Measurements from ENCODE around the gene RAMP2. TPM values are rescaled to one million over a fixed set of nuclear protein-coding genes. Genes with fewer than 3 reads are reported as not detected.
"Not testable (repeated sequence)": the region's sequence is repeated elsewhere in the genome, so short reads cannot be mapped to it uniquely, and the experiment has no call there.

The RAMP2 gene
- total RNA-seq, 1 donor from 2014 or later, result 14.3 TPM

DNA sequence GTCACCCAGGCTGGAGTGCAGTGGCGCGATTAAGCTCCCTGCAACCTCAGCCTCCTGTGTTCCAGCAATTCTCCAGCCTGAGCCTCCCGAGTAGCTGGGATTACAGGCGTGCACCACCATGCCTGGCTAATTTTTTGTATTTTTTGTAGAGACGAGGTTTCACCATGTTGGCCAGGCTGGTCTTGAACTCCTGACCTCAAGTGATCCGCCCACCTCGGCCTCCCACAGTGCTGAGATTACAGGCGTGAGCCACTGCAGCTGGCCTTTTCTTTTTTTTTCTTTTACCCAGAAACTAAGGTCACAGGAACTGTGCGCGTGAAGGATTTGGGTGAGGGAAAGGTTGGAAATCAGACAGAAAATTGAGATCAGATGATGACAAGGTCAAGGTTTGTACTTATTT is 8.9 kb downstream of the RAMP2 start:
- not testable (repeated sequence) for DNase-seq

DNA sequence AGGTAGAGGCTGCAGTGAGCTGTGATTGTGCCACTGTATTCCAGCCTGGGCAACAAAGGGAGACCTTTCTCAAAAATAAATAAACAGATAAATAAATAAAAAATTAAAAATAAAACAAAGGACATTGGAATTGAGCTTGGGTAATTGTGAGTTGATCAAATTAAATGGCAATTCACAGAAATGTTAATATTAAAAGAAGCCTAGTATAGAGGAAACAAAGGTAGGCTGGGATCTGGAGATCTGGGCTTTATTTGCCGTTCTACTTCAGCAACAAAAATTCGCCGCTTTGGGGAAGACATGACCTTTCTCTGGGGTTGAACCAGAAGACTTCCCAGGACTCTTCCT is 11.9 kb downstream of the RAMP2 start:
- no peak for DNase-seq

DNA sequence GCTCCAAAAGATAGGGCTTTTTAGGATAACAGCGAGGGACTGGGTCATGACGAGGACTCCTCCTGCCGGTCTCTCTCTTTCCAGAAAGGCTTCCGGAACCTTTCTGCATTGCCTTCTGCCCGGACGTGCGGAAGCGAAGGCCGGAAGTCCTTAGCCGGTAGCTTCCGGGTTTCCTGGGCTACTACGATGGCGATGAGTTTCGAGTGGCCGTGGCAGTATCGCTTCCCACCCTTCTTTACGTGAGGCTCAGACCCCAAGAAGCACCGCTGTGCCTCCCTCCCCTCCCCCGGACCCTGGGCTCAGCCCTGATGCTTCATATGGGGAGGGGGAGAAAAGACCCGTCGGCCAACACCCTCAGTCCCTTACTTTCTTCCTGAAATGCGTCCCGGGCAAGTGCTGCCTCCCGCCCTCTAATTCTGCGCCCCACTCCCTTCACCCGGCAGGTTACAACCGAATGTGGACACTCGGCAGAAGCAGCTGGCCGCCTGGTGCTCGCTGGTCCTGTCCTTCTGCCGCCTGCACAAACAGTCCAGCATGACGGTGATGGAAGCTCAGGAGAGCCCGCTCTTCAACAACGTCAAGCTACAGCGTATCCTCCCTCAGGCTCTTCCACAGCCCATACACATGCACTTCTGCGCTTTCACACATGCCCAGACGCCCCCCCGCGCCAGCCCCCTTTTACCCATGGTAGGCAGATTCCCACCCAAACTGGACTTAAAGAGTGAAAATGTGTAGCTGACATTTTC is 12.4 kb downstream of the RAMP2 start, which contains the start of gene VPS25:
Gene VPS25 (plus strand): TSS at position 160 of the 746 bp plus-strand sequence. CDS start 27 bp downstream, at position 187.
- peak; percentile 74 for DNase-seq

DNA sequence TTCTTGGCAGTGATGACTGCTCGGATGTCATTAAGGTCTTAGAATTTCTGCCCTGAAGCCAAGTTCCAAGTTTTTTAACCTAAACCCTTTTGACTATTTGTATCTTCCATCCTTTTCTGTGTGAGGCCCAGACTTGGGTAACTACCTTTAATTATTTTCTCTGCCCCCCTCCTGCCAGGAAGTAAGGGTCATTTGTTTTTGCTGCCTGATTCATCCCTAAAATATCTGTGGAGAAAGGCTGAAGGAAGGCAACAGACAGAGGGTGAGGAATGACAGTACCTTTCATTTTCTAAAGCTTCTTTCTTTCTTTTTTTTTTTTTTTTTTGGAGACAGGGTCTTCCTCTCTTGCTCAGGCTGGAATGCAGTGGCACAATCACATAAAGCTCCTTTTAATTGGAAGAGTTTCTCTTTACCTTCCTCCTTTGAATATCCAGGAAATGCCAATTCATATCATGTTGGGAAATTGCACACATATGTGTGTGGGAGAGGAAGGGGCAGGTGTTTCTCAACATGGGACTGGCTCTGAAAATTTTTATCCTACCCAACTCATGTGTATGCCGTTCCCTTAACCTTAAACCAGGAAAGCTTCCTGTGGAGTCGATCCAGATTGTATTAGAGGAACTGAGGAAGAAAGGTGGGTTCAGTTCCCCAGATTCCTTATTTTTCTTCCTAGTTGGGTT is 13.2 kb downstream of the RAMP2 start:
- DNase-seq, result no peak

DNA sequence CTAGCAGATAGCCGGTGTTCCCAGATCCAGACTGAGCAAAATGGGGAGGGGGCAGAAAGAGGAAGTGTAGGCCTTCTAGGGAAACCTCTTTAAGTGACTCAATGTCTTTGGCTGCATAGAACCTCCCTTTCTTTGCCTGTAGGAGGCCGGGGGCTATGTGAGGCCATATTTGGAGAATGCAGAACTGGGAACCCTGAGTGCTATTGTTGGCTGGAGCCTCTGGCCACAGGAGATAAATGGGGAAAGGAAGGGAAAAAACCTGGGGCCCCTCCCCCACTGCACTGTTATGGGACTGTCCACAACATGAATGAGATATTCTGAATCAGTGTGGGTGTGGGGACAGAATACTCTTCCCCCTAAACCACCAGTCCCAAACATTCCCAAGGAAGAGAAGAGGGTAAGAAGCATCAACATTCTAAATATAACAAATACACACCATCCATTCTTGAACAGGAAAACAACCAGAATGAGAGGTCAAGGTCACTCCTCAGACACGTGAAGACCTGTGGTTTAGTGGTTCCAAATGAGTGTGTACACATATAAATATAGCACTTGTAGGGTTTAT is 14.6 kb downstream of the RAMP2 start:
- DNase-seq, result no peak

DNA sequence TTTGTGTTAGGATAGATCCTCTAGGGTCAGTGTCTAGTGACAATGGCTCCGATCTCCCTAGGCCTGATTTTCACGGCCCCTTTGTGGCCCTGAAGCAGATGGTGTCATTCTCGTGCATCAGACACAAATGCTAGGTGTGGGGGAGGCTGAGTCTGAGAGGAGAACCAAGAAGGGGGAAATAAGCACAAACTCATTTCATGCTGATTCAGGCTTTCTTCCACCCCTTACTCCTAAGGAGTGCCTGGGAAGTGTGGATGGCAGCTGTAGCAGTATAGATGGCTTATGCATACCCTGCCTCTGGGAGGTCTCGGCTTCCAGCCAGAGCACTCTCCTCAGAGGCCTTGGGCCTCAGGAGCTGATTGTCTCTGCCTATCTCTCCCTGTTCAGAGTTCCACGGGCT is 17.5 kb downstream of the RAMP2 start:
- no peak for DNase-seq

DNA sequence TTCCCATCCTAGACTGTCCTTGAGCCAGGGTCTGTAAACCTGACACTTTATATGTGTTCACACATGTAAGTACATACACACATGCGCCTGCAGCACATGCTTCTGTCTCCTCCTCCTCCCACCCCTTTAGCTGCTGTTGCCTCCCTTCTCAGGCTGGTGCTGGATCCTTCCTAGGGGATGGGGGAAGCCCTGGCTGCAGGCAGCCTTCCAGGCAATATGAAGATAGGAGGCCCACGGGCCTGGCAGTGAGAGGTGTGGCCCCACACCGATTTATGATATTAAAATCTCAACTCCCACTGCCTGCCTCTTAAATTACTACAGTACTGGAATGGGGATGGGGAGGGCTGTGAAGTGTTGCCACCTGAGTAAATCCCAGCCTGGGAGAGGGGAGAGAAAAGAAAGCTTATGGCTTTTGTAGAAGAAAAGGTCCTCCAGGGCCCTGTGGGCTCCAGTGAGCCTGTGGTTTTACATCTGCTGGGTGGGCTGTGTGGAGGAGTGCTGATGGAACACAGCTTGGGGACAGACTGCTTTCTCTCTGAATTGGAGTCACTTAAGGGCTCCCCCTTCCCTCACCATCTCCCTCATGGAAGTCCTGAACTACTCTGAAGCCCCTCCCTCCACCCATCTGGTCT is 18.4 kb downstream of the RAMP2 start:
- DNase-seq, result no peak

DNA sequence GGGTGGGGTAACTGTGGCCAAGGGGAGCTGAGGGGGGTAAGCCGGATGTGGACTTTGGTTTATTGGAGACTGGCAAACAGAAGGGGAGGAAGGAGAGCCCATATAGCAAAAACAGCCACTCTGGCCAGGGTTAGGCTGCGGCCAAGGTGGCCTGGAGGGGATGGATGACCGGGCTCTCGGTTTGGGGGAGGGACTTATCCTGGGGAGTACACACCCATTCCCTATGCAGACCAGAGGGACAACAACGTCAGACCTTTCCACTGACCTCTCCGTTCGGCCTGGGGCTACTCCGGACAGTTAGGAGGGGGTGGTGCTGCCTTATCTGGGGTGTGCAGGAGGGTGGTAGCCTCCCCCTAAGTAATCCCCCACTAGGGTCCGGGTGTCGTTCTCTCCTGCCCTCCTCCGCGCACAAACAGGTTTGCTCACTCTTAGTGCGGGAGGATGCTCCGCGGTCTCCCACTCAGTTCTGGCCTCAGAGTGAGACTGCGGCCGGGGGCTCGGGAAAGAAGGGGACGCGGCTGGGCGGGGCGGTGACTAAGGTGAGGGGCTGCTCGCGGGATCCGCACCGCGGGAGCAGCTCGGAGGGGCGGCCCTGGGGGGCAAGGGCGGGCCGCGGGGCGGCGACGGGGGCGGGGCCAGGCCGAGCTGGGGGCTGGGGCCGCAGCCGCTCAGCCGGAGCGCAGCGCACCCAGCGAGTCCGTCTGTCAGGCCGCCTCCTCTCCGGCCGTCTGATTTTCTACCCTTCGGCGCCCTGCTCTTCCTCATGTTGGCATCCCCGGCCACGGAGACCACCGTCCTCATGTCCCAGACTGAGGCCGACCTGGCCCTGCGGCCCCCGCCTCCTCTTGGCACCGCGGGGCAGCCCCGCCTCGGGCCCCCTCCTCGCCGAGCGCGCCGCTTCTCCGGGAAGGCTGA is 19.2 kb downstream of the RAMP2 start, which contains the start of gene WNK4:
Gene WNK4 (plus strand): TSS at position 675 of the 915 bp plus-strand sequence. CDS start 89 bp downstream, at position 764.
- no peak for DNase-seq

DNA sequence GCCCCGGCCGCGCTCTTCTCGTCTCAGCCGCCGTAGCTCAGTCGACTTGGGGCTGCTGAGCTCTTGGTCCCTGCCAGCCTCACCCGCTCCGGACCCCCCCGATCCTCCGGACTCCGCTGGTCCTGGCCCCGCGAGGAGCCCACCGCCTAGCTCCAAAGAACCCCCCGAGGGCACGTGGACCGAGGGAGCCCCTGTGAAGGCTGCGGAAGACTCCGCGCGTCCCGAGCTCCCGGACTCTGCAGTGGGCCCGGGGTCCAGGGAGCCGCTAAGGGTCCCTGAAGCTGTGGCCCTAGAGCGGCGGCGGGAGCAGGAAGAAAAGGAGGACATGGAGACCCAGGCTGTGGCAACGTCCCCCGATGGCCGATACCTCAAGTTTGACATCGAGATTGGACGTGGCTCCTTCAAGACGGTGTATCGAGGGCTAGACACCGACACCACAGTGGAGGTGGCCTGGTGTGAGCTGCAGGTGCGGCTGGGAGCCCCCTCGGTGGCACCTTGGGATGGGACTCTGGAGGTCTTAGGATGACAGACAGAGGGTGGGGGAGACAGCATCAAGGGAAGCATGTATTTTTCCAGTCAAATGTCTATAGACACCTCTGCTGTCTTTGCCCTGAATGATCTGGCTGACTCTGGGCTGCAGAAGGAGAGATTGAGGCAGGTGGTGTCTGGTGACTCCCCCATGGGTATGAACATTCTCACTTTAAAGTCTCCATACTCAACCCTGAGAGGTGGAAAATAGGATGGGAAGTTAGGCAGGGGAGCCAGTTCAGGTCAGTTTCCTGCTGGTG is 20.0 kb downstream of the RAMP2 start:
- DNase-seq, result no peak

DNA sequence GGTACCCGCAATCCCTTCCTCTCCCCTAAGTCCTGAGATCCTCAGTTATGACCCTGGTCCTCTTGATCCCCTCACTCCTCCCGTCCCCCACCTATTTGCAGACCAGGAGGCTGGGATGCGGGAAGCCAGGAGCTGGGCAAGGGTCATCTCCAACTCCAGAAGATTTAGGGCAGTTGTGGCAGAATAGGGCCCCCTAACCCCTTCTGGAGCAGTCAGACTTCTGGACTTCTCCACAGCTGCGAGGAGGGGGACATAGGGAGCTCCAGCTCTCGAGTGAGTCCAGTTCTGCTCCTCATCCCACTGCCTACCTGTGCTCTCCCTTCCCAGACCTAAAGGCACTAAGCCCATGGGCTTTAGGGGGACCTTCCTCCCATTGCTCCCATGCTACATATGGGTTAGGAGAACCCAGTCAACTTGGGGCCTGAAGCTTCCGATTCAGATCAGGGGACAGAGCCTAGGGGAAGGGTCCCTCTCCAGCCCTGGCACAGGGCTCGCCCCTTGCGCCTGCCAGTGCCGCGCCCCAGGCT is 20.7 kb downstream of the RAMP2 start:
- DNase-seq, result no peak

DNA sequence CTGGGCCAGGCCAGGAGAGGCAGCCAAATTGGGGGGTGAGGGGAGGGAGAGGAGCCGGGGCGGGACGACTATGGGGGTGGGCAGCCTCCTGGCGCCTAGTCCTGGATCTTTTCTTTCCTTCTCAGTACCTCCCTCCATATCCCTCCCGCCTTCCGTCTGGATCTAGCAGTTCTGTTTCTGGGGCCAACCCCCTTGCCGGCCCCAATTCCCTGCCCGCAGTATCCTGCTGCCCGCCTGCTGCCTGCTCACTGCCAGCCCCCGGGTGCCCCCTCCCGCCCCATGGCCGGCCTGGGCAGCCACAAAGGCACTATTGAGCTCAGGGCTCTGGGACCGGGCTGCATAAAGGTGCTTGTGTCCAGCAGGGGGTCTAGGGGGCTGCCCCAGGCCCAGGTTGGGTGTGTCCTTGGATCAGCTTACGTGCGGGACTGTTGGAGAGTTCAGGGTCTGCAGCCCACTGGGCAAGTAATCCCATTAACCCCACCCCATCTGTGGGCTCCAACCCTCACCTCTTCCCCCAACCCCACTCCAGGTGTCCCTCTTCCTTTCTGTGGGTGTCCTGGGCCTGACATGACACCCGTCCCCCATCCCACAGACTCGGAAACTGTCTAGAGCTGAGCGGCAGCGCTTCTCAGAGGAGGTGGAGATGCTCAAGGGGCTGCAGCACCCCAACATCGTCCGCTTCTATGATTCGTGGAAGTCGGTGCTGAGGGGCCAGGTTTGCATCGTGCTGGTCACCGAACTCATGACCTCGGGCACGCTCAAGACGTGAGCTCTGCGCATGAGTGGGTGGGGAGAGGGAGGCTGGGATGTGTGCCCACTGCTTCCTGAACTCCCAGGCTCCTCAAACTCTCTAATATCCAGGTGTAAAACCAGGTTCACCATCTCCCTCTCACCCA is 21.4 kb downstream of the RAMP2 start:
- no peak for DNase-seq

DNA sequence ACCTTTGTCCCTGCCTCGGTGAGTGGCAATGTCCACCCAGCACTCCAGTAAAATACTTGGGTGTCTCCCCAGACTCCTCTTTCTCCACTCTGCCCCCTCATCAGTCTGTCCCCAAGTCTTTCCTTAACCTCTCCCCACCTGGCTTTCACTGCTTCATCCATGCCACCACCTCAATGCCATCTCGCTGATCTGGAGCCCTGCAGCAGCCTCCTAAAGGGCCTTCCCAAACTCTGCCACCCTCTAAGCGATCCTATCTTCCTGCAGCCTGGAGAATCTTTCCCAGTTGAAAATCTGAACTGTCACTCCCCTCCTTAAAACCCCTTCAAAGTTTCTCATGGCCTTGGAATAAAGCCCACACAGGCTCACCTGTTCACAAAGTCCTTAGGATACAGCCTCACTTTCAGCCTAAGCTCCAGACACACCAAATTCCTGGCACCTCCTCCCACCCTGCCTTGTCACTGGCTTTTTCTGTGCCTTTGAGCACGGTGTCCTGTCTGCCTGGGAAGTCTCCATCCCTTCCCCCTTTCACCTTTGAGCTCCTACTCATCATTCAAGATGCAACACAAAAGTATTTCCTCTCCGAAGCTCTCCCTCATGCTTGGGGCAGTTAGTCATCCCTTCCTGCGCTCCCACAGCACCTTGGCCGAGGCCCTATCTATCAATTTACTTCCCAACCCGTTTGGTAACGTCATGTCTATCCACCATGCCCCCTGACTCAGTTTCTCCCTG is 22.2 kb downstream of the RAMP2 start:
- DNase-seq, result no peak

DNA sequence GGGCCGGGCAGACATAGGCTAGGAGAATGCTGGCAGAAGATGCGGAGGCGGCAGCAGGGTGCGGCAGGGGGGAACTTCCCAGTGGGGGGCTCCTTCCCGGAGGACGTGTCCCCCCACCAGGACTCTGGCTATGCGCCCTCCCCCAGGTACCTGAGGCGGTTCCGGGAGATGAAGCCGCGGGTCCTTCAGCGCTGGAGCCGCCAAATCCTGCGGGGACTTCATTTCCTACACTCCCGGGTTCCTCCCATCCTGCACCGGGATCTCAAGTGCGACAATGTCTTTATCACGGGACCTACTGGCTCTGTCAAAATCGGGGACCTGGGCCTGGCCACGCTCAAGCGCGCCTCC is 22.7 kb downstream of the RAMP2 start:
- DNase-seq, result no peak

DNA sequence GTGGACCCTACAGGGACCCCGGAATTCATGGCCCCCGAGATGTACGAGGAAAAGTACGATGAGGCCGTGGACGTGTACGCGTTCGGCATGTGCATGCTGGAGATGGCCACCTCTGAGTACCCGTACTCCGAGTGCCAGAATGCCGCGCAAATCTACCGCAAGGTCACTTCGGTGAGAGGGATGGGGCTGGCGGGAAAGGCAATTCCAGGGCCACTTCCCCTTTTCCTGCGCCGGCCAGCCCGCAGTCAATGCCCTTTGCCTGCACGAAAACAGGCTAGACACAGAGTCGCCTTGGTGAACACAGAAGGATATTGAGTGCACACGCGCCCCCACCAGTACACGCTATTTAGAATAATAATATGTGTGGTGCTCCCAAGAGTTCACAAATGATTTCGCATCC is 23.4 kb downstream of the RAMP2 start:
- no peak for DNase-seq

DNA sequence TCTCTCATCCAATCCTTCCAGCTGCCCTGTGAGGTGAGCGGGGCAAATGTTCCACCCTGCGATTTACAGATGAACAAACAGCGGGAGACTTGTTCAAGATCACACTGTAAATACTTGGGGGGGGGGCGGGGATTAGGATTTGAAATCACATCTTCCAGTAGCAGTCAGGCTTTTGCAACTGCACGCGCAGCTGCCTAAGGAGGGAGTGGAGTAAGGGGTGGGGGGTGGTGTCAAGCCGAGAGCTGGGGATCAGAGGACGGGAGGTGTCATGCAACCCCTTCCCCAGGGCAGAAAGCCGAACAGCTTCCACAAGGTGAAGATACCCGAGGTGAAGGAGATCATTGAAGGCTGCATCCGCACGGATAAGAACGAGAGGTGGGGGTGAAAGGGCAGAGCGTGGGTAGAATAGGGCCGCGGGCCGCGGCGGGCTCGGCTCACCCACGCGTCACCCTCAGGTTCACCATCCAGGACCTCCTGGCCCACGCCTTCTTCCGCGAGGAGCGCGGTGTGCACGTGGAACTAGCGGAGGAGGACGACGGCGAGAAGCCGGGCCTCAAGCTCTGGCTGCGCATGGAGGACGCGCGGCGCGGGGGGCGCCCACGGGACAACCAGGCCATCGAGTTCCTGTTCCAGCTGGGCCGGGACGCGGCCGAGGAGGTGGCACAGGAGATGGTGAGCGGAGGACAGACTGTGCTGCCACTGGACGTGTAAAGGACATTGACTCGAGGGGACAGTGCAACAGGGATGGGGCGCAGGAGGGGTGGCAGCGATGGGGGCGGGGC is 24.0 kb downstream of the RAMP2 start:
- no peak for DNase-seq

DNA sequence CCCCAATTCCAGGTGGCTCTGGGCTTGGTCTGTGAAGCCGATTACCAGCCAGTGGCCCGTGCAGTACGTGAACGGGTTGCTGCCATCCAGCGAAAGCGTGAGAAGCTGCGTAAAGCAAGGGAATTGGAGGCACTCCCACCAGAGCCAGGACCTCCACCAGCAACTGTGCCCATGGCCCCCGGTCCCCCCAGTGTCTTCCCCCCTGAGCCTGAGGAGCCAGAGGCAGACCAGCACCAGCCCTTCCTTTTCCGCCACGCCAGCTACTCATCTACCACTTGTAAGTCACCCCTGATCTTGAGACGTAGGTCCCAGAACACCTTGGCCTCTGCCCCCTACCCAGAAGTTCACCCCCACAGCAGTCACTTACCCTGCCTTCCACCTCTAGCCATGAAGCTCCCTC is 26.2 kb downstream of the RAMP2 start:
- no peak for DNase-seq

DNA sequence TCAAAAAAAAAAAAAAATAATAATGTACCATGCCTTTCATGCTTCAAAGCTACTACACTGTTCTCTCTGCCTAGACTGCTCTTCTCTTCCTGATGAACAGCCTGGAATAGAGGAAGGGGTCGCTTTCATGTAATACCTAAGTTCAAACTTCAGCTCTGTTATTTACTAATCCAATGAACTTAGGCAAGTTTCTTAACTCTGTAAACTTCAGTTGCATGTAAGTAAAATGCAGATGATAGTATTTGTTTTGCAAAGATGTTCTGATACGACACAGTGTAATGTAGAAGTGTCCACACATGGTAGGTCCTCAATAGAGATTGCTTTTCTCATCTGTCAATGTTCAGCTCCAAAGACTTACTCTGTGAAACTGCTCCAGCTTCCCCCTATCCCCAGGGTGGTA is 30.9 kb downstream of the RAMP2 start:
- no peak for DNase-seq

DNA sequence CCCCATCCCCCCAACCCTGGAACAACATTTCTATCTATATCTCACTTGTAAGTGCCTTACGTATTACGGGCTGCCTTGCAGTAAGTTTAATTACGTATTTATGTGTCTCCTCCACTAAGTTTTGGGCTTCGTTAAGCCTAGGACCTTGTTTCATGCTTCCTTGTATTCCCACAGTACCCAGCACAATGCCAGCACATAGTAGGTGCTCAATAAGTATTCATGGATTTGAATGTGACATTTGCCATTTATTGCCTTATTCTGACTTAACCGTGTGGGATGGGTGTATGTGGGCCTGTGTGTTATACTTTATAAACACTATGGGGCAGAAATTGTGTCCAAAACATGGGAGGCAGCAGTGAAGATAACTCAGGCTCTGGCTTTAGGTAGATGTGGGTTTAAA is 31.5 kb downstream of the RAMP2 start:
- DNase-seq, result no peak
